ENCODE results near the gene ACADVL. TPM values are rescaled to one million over a fixed set of nuclear protein-coding genes. Genes with fewer than 3 reads are reported as not detected.
A peak's percentile ranks its signal among the peaks of the same experiment; 100 is the strongest.

ACADVL gene
- total RNA-seq, 1 experiment from 2014 or later, result 205 TPM

DNA sequence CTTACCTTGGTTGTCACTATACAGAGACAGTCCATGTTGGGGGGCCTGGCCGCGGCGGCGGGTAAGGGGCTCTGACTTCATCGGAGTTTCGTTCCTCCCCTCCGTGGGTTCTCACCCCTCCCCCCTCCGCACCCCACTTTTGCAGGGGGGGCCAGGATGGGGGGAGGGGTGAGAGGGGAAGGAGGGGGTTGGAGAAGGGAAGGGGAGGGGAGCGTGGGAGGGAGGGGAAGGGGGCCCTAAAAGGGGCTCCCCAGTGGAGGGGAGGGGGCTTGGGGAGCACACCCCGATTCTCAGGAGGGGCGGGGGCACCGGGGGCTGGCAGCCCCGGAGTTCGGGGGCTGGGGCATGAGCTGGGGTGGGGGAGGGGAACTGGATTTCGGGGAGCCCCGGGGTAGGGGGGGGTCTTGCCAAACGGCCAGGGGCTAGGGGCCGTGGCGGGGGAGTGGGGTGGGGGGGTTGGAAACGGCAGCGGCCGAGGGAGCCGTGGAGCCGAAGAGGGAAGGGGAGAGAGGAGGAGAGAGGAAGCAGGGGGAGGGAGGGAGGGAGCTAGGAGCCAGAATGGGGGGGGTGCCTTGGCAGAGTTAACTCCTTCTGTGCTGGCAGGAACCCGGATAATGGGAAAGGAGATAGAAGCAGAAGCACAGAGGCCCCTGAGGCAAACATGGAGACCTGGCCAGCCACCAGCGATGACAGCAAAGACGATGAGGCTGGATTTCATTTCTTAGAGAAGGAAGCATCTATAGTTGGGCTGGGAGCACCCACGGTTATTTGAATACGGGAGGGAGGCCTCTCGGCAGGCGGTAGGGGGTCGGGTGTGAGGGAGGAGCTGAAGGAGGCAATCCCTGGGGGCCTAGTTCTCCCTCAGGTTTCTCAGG is 2.4 kb upstream of the ACADVL start:
- peaks cover 27% of the 10 kb centered on the region for H3K36me3 ChIP-seq
- peaks cover 59% of the 10 kb centered on the region for H3K4me1 ChIP-seq (replicated peaks)
- H3K9me3 ChIP-seq (replicated peaks), result no peaks in the 10 kb centered on the region
- DNase-seq (ENCODE audit: low read depth in 1 of 2, low spot score in 2 of 2), result no peak
- H3K27me3 ChIP-seq (replicated peaks), result no peaks in the 10 kb centered on the region
- no peak overlapping the region for H3K27ac ChIP-seq
- peak overlapping the region; percentile 26 for H3K4me3 ChIP-seq

DNA sequence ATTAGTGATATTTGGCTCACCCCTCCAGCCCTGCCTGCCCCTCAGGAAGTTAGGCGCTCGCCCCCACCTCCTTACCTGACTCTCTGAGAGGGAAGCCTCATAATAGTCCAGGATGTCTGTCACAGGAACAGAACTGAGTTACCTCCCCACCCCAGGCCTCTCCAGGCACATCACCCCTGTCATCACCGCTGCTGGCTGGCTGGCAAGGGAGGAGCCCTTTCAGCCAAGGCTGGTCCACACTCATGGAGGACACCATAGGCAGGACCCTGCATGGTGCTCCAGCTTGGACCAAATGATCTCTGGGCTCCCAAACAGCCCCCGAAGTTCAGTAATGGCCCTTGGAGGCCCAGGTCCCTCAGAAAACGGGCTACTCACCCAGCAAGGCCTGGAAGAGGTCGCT is 1.6 kb upstream of the ACADVL start:
- peaks cover 35% of the 10 kb centered on the region for H3K36me3 ChIP-seq
- no peak overlapping the region for H3K27ac ChIP-seq
- DNase-seq (ENCODE audit: low read depth in 1 of 2, low spot score in 2 of 2), result no peak
- H3K4me3 ChIP-seq, result no peak overlapping the region; the same call in 1 of the 2 replicates
- no peaks in the 10 kb centered on the region for H3K9me3 ChIP-seq (replicated peaks)
- H3K27me3 ChIP-seq (replicated peaks), result no peaks in the 10 kb centered on the region
- peaks cover 59% of the 10 kb centered on the region for H3K4me1 ChIP-seq (replicated peaks)

- Histone ChIP-seq H3K4me1 (replicated peaks) (peaks cover 57% of the 10 kb centered on the region), H3K27ac (no peak overlapping the region), H3K9me3 (replicated peaks) (no peaks in the 10 kb centered on the region)
These were observed 980 bp upstream of the ACADVL start for GRCh38 chr17:7218758-7219157.

GRCh38 chr17:7219229-7219811 is 418 bp upstream of the ACADVL start:
- Histone ChIP-seq H3K27me3 (replicated peaks) (no peaks in the 10 kb centered on the region), H3K9me3 (replicated peaks) (no peaks in the 10 kb centered on the region), H3K4me1 (replicated peaks) (peaks cover 52% of the 10 kb centered on the region), H3K36me3 (peaks cover 47% of the 10 kb centered on the region), H3K4me3 (peak overlapping the region; percentile 90), H3K27ac (peak overlapping the region; percentile 80)
- no peak for DNase-seq (ENCODE audit: low read depth in 1 of 2, low spot score in 2 of 2)

More at GRCh38 chr17:7218758-7219157, 980 bp upstream of the ACADVL start:
- Histone ChIP-seq H3K27me3 (replicated peaks) (no peaks in the 10 kb centered on the region), H3K36me3 (peaks cover 41% of the 10 kb centered on the region), H3K4me3 (no peak overlapping the region)
- DNase-seq (ENCODE audit: low read depth in 1 of 2, low spot score in 2 of 2), result no peak

GRCh38 chr17:7220593-7221277 is 997 bp downstream of the ACADVL start:
- no peaks in the 10 kb centered on the region for H3K9me3 ChIP-seq (replicated peaks)
- peak; percentile 38 to 59 for DNase-seq (ENCODE audit: low read depth in 1 of 2, low spot score in 2 of 2)

DNA sequence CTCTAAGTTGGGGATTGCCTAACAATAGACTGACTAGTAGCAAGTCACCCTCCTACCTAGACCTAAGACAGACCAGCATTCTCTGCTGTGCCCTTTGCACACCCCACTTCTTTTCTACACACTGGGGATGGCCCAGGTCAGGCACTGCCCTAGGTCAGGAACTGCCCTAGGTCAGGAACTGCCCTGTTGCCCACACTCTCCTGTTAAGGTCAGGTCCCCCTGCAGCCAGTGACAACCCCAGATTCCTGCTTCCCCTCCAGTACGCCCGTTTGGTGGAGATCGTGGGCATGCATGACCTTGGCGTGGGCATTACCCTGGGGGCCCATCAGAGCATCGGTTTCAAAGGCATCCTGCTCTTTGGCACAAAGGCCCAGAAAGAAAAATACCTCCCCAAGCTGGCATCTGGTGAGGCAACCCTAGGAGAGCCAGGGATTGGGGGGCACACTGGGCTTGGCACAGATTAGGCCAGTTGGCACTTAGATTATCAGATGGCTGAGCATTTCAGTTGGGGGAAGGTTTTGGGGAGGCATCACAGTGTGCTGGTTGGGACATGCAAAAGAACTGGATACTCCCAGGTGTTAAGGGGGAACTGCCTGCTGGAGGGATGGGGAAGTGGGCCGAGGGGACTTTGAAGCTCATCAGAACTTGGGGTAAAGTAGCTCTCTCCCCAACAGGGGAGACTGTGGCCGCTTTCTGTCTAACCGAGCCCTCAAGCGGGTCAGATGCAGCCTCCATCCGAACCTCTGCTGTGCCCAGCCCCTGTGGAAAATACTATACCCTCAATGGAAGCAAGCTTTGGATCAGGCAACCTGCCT is 1.7 kb downstream of the ACADVL start:
- H3K9me3 ChIP-seq (replicated peaks), result no peaks in the 10 kb centered on the region
- H3K27ac ChIP-seq, result no peak overlapping the region
- H3K4me3 ChIP-seq, result no peak overlapping the region
- DNase-seq (ENCODE audit: low read depth in 1 of 2, low spot score in 2 of 2), result no peak
- peaks cover 34% of the 10 kb centered on the region for H3K4me1 ChIP-seq (replicated peaks)
- no peaks in the 10 kb centered on the region for H3K27me3 ChIP-seq (replicated peaks)
- peaks cover 66% of the 10 kb centered on the region for H3K36me3 ChIP-seq

More at GRCh38 chr17:7220593-7221277, 997 bp downstream of the ACADVL start:
- peaks cover 41% of the 10 kb centered on the region for H3K4me1 ChIP-seq (replicated peaks)
- H3K27ac ChIP-seq, result peak overlapping the region; percentile 80
- H3K27me3 ChIP-seq (replicated peaks), result no peaks in the 10 kb centered on the region
- H3K4me3 ChIP-seq, result peak overlapping the region; percentile 90
- peaks cover 58% of the 10 kb centered on the region for H3K36me3 ChIP-seq

GRCh38 chr17:7222093-7222971 is 2.6 kb downstream of the ACADVL start:
- Histone ChIP-seq H3K27me3 (replicated peaks) (no peaks in the 10 kb centered on the region), H3K27ac (no peak overlapping the region), H3K4me3 (no peak overlapping the region), H3K4me1 (replicated peaks) (peaks cover 29% of the 10 kb centered on the region), H3K9me3 (replicated peaks) (no peaks in the 10 kb centered on the region), H3K36me3 (peaks cover 74% of the 10 kb centered on the region)
- DNase-seq (ENCODE audit: low read depth in 1 of 2, low spot score in 2 of 2), result no peak

DNA sequence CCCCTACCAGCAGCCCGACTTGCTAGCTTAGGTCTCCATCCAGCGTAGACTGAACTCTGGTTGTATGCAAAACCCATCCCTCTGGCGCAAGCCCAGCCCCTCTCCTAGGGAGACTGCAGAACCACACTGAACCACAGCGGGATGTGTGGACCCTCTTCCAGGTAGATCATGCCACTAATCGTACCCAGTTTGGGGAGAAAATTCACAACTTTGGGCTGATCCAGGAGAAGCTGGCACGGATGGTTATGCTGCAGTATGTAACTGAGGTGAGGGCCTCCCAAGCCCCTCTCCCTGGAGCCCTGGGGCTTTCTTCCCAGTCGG is 3.2 kb downstream of the ACADVL start:
- peak in 1 of 2 experiments; percentile 41 for DNase-seq (ENCODE audit: low read depth in 1 of 2, low spot score in 2 of 2)
- Histone ChIP-seq H3K4me1 (replicated peaks) (peaks cover 25% of the 10 kb centered on the region), H3K4me3 (no peak overlapping the region), H3K9me3 (replicated peaks) (no peaks in the 10 kb centered on the region), H3K36me3 (peaks cover 80% of the 10 kb centered on the region), H3K27me3 (replicated peaks) (no peaks in the 10 kb centered on the region), H3K27ac (no peak overlapping the region)

DNA sequence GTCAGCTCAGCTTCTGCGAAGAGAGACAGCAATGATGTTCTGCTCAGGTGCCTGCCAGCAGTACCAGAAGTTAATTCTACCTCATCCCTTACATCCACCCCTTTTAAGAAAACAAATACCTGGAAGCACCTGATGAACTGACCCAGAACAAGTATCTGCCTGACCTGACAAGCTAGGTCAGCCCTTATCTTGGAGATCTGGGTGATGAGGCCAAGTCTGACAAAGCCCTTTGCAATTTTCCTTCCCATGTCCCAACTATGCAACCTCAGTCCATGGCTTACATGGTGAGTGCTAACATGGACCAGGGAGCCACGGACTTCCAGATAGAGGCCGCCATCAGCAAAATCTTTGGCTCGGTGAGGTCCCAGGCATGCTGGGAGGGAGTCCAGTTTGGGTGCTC is 3.6 kb downstream of the ACADVL start:
- no peak overlapping the region for H3K4me3 ChIP-seq
- DNase-seq (ENCODE audit: low read depth in 1 of 2, low spot score in 2 of 2), result no peak
- no peaks in the 10 kb centered on the region for H3K27me3 ChIP-seq (replicated peaks)
- H3K36me3 ChIP-seq, result peaks cover 85% of the 10 kb centered on the region
- no peaks in the 10 kb centered on the region for H3K9me3 ChIP-seq (replicated peaks)
- no peak overlapping the region for H3K27ac ChIP-seq
- H3K4me1 ChIP-seq (replicated peaks), result peaks cover 22% of the 10 kb centered on the region

DNA sequence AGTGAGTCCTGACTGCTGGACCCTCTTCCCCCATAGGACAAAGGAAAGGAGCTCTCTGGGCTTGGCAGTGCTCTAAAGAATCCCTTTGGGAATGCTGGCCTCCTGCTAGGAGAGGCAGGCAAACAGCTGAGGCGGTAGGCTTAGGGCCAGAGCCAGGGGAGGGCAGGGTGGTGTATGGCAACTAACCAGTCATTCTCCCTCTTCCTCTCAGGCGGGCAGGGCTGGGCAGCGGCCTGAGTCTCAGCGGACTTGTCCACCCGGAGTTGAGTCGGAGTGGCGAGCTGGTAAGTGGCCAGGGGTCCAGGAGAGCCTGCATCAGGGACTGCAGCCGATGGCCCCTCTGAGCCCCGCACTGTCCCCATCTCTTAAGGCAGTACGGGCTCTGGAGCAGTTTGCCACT is 4.4 kb downstream of the ACADVL start:
- peak in 1 of 2 experiments; percentile 39 for DNase-seq (ENCODE audit: low read depth in 1 of 2, low spot score in 2 of 2)
- no peak overlapping the region for H3K27ac ChIP-seq
- no peak overlapping the region for H3K4me3 ChIP-seq
- H3K36me3 ChIP-seq, result peaks cover 92% of the 10 kb centered on the region
- peaks cover 21% of the 10 kb centered on the region for H3K4me1 ChIP-seq (replicated peaks)
- H3K27me3 ChIP-seq (replicated peaks), result no peaks in the 10 kb centered on the region
- no peaks in the 10 kb centered on the region for H3K9me3 ChIP-seq (replicated peaks)

- Histone ChIP-seq H3K27ac (no peak overlapping the region), H3K36me3 (peaks cover 98% of the 10 kb centered on the region)
These were observed 4.9 kb downstream of the ACADVL start for GRCh38 chr17:7224661-7225111.

DNA sequence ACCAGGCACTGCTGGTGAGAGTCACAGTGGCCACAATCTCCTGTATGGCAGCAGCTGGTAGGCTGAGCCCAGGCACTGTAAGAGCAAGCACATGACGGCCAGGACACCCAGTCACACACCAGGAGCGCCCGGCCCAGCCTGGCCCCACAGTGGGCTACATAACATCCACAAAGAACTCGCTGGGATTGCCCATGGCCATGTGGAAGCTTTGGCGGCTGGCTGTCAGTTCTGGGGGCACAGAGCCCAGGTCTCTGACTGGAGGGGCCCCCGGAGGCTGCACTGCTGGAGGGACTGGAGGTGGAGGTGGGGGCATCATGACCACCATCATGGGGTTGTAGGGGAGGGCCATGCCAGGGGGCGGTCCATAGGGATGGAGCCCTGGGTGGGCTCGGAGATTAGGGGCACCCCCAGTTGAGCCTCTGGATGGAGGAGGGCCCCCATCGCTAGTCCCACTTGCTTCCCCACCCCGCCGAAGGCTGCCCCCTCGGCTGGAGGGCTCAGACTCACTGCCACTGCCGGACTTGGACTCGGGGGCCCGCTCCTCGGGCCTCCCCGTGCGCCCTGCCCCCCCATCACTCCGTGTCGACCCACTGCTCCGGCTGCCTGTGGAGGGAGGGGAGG is 6.1 kb downstream of the ACADVL start:
- Histone ChIP-seq H3K27me3 (replicated peaks) (no peaks in the 10 kb centered on the region), H3K36me3 (peaks cover 96% of the 10 kb centered on the region), H3K4me3 (no peak overlapping the region), H3K9me3 (replicated peaks) (no peaks in the 10 kb centered on the region), H3K4me1 (replicated peaks) (peaks cover 7% of the 10 kb centered on the region), H3K27ac (no peak overlapping the region)
- DNase-seq (ENCODE audit: low read depth in 1 of 2, low spot score in 2 of 2), result peak in 1 of 2 experiments; percentile 41

More at GRCh38 chr17:7224661-7225111, 4.9 kb downstream of the ACADVL start:
- no peaks in the 10 kb centered on the region for H3K9me3 ChIP-seq (replicated peaks)
- peak in 1 of 2 experiments; percentile 38 for DNase-seq (ENCODE audit: low read depth in 1 of 2, low spot score in 2 of 2)
- H3K4me1 ChIP-seq (replicated peaks), result peaks cover 15% of the 10 kb centered on the region
- H3K4me3 ChIP-seq, result no peak overlapping the region
- H3K27me3 ChIP-seq (replicated peaks), result no peaks in the 10 kb centered on the region

All from SJSA1 (cell line).